Measurements from ENCODE around the gene OR1J1.

The OR1J1 gene, protein sequence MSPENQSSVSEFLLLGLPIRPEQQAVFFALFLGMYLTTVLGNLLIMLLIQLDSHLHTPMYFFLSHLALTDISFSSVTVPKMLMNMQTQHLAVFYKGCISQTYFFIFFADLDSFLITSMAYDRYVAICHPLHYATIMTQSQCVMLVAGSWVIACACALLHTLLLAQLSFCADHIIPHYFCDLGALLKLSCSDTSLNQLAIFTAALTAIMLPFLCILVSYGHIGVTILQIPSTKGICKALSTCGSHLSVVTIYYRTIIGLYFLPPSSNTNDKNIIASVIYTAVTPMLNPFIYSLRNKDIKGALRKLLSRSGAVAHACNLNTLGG

DNA sequence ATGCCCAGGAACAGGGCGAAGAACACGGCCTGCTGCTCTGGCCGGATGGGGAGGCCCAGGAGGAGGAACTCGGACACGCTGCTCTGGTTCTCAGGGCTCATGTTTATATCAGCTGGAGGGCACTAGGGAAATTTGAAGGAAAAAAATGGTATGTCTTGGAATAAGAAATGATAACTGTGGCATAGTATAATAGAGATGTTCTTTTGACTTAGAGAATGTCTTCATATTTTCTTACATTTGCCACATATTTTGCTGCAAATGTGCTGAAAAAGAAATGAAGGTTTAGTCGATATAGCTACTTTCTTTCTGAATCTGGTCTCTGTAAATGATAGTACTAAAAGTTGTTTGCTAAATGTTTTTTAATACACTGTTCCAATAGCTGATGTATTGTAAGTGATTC is at the start of gene OR1J1:
TSS of gene OR1J1 (minus strand) at position 101 of the 400 bp plus-strand sequence. CDS start at position 101, 0 bp downstream.
- DNase-seq, result no peak

DNA sequence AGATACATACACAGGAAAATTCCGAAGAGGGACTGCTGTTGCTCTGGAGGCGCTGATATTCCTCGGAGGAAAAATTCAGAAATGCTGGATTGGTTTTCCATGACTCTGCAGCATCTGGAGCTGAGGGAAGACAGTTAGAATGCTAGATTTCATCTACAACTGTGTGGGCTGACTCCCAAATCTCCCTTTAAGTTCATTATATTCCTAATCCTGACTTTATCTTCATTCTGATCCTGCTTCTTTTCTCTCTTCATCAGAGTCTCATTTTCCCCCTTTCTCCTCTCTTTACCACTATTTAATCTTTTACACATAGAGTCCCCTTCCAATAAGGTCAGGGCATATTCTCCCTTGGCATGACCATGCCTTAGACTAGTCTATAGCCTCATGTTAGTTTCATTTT is 49.5 kb upstream of the OR1J1 start, which contains the start of gene OR1N1:
TSS of gene OR1N1 (minus strand) at position 101 of the 400 bp plus-strand sequence. CDS start at position 101, 0 bp downstream.
- DNase-seq, result no peak

DNA sequence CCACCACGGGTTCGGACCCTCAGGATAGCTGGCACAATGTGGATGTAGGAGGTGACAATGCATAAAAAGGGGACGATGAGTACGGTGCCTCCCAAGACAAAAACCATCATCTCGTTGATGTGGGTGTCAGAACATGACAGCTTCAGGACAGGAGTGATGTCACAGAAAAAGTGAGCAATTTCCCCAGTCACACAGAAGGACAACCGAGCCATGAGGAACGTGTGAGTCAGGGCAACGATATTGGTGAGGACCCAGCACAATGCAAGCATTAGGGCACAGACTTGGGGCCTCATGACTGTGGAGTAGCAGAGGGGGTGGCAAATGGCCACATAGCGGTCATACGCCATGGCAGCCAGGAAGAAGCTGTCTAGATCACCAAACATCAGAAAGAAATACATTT is 48.9 kb upstream of the OR1J1 start:
- no peak for DNase-seq

DNA sequence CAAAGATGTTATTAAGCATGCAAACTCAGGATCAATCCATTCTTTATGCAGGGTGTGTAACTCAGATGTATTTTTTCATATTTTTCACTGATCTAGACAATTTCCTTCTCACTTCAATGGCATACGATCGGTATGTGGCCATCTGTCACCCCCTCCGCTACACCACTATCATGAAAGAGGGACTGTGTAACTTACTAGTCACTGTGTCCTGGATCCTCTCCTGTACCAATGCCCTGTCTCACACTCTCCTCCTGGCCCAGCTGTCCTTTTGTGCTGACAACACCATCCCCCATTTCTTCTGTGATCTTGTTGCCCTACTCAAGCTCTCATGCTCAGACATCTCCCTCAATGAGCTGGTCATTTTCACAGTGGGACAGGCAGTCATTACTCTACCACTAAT is 41.6 kb upstream of the OR1J1 start:
- no peak for DNase-seq

DNA sequence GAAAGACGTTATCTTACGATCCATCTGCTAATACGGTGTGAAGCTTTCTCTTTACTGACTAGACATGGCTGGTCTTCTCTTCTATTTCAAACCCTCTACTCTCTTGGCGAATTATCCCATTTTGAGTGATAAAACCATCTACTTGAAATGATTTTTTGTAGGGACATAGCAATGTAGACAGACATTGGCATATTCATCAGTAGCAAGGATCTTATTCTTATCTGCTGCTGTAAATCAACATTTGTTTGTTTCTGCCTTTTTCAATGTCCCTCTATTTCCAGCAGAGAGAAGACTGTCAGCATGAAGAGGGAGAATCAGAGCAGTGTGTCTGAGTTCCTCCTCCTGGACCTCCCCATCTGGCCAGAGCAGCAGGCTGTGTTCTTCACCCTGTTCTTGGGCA is 41.1 kb upstream of the OR1J1 start, which contains the start of gene OR1J4:
TSS of gene OR1J4 (plus strand) at position 301 of the 400 bp plus-strand sequence. CDS start at position 301, 0 bp downstream.
- no peak for DNase-seq

DNA sequence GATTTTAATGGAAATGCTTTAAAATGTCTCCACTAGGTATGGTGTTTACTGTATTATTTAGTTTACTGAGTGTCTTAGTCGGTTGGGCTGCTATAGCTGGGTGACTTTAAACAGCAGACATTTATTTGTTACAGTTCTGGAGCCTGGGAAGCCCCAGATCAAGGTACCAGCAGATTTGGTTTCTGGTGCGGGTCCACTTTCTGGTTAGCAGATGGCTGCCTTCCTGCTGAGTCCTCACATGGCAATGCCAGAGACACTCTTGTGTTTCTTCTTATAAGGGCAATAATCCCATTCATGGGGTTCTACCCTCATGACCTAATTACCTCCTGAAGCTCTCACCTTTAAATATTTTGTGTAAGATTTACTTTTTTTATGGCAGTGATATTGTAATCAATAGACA is 40.5 kb upstream of the OR1J1 start:
- no peak for DNase-seq

DNA sequence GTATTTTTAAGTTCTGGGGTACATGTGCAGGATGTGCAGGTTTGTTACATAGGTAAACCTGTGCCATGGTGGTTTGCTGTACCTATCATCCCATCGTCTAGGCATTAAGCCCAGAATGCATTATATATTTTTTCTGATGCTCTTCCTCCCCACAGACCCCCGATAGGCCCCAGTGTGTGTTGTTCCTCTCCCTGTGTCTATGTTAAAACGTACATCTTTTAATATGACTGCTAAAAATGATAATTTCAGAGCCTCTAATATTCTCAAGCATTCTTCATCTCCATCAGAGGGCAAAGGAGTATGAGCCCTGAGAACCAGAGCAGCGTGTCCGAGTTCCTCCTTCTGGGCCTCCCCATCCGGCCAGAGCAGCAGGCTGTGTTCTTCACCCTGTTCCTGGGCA is 32.8 kb upstream of the OR1J1 start, which contains the start of gene OR1J2:
TSS of gene OR1J2 (plus strand) at position 301 of the 400 bp plus-strand sequence. CDS start at position 301, 0 bp downstream.
- no peak for DNase-seq

DNA sequence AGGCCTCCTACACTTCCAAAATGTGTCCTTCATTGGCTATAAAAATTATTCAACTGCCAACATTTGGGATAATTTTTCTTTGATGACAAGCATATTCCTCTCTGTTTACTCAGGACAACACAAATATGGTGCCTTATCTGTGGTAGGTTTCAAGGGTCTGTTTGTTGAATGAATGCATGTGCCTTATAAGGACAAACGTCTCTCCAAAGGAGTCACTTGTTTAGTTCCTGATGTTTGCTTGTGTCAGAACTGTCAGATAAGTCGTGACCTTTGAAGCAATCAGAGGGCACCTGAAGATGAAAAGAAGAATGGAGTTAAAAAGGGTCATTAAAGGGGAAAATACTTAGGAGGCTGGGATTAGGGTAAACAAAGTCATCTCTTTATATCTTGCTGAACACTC is 29.2 kb upstream of the OR1J1 start:
- no peak for DNase-seq

DNA sequence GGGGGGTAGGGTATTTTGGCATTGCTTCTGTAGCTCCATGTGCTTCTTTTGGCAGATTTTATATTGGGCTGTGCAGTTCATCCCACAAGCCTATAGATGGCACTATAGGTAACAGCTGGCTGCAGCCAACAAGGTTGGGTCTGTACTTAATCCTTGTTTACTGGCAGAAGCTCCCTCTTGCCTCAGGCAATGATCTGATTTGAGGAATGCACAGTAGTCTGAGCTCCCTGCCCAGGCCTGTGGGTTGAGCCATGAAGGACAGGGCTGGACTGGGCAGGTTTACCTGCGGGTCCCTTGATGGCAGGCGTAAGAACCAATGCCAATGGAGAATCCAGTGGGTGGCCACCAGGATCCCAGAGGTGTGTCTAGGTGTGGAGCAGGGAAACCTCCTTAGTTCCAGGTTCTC is 21.2 kb upstream of the OR1J1 start:
- peak; percentile 50 for DNase-seq

DNA sequence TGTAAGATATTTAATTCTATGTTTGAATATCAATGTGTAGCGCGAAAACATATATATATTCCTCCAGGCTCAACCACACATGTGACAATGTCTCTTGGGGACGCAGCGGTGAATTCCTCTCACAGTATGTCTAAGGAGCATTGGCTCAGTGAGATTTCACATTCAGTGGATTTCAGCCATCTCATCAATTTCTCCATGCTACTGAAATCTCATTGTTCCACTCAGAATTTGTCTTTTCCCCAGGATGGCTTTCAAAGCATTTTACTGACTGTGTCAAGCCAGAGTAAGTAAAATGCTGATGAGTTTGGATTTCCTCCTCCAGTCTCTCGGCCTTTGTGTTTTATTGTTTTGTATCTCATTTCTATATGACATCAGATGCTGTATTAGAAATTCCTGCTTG is 1.3 kb upstream of the OR1J1 start:
- no peak for DNase-seq

DNA sequence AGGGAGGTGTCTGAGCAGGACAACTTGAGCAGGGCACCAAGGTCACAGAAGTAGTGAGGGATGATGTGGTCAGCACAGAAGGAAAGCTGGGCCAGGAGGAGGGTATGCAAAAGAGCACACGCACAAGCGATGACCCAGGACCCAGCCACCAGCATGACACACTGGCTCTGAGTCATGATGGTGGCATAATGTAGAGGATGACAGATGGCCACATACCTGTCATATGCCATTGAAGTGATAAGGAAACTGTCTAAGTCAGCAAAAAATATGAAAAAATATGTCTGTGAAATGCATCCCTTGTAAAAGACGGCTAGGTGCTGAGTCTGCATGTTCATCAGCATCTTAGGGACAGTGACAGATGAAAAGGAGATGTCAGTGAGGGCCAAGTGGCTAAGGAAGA is 380 bp downstream of the OR1J1 start:
- no peak for DNase-seq

DNA sequence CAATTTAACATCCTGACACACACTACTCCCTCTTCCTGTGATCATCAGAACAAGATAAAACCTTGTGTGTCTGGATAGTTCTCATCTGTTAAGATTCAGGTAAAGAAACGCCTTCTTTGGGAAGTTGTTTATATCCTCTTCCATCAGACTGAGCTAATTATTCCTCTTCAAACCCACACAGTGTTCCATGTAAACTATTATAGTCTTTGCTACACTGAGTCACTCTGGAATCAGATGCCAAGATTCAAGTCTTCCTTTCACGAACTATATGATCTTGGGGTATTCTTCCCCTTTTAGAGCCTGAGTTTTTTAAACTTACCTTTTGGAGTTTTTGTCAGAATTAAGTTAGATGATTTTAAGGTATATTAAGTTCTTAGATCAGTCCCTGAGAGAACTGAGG is 2.0 kb downstream of the OR1J1 start:
- DNase-seq, result no peak

DNA sequence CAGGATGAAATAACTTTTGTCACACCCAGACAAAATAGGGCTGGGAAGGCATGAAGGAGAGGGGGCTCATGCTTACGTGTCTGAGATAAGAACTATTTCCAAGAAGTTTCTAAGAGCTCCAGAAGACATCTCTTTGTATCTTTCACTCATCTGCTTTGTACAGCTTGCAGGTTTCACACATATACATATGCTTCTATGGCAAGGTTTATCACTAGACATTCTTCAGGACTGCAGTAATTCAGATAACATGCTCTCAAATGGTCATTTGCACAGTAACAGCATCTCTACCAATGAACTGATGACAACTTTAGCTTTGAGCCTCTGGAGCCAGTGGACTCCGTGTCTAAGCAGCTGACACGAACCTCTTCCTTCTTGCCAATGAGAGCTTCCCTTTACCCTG is 3.2 kb downstream of the OR1J1 start:
- DNase-seq, result no peak

DNA sequence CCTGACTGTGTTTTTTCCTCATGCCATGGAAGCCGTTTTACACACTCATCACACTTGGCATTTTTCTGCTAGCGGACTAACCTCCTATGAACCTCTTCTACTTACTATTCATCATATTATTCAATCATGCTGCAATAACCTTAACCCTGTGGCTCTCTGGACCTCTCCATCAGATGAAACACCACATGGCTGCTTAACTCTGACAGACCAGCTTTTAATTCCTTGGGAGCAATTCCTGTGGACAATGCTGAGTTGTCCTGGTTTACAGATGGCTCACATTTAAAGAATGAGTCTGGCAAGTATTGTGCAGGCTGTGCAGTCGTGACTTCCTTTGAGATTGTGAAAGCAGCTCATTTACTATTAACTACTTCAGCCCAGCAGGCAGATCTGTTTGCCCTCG is 9.0 kb downstream of the OR1J1 start:
- peak; percentile 94 for DNase-seq

DNA sequence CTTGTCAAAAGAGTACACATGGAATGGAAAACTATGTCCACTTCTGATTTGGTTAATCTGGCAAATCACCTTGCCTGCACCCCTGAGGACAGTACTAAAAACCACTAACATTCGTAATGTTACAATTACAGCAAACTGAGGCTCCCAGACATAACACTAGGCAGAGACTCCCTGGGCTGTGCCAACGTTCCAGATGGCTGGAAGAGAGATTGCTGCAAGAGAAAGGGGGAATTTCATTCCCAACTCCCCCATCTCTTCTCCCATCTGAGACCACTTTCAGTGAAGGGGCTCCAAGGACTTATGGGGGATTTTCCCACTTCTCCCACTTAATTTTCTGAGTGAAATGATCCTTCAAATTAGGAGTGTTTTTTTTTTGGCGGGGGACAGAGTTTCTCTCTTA is 11.3 kb downstream of the OR1J1 start:
- DNase-seq, result no peak

DNA sequence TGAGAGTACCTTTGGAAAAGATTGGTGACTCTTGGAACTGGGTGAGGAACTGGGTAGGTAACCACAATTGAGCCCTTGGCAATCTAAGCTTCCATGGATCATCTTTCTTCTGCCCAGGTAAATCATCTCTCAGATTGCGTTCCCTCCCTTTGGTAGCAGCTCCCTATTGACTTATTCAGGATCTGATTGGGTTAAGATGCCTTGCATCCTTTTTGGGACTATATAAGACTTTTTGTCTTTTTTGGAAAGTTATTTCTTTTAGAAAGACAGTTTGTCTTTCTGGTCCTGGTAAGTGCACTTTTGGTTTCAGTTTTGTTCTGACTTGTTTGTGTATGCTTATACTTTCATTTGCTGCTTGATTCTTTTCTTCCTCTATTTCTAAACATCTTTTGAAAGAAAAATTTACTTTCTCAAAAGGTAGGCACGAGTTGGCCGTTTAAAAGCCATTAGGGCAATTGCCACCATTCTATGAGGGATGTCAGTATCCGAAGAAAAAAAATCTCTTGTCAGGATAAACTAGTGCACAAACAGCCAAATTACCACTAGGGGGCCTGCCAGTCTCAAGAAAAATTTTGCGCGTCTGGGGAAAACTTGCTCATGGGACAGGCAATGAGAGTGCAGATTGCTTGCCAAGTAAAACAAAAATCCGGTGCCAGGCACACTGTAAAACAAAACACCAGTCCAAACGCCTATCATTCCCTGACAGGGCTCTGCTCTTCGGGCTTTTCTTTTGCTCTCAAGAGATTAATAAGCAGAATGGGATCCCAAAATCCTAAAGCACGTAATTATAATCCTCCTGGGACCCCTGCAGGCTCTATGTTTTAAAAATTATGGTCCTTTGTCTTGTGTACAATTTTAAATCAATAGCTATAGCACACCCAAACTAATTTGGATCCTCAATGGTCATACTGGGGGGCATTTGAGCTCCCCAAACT is 12.8 kb downstream of the OR1J1 start:
- DNase-seq, result peak; percentile 88

DNA sequence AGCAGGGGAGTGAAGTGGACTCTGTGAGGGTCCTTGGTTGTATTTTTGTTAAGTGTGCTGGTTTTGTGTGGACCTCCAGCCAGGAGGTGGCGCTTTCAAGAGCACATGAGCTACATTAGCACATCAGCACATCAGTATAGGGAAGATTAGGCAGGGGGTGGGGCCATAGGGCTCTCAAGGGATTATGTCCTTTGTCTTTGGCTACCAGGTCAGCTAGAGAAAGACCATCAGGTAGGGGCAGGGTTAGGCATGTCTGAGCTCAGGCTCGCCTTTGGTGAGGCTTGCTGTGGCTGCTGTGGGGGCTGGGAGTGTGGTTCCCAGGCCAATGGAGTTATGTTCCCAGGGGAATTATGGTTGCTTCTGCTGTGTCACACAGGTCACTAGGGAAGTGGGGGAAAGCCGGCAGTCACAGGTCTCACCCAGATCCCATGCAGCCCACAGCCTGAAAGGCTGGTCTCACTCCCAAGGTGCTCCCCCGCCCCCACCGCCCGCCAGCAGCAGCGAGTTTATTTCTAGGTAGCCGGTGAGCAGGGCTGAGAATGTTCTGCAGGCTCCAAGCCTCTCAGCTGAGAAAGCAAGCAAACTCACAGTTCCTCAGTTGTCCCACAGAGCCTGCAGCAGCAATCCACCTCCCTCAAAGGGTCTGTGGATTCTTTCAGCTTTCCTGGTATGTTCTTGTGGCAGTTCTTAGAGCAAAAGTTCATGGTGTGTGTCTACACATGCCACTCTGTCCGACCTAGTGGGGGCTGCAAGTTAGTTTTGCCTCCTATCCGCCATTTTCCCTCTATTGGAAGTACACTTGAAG is 13.7 kb downstream of the OR1J1 start:
- no peak for DNase-seq

DNA sequence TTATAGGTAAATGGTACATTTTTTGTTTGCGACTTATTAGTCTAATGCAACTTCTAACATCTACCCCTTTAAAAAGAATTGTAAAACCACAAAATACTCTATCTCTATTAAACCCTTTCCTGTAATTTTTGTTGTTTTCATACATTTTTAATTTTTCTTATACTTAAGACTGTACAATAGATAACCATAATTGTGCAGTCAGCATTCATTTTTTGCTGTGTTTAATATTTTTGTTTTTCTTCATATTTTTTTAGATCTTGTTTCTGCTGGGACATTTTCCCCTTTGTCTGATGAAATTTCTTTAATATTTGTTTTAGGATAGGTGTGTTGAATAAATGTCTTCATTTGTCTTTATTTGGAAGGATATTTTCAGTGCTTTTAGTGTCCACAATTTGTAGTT is 19.9 kb downstream of the OR1J1 start:
- no peak for DNase-seq

DNA sequence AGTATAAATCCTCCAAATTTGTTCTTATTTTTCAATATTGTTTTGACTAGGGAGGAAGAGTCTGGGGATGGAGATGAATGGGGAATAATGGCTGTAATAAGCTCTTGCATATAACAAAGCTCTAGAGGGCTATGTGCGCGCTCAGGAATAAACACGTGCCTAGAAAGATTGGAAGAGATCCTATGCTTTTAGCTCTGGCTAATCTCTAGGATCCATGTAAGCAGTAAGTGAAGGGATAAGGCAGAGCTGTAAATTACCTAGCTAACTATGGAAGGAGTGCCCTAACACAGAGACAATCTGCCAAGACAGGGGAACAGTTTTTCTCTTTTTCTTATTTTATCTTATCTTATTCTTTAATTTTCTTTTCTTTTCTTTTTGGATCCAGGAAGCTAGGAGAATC is 21.6 kb downstream of the OR1J1 start:
- DNase-seq, result no peak

DNA sequence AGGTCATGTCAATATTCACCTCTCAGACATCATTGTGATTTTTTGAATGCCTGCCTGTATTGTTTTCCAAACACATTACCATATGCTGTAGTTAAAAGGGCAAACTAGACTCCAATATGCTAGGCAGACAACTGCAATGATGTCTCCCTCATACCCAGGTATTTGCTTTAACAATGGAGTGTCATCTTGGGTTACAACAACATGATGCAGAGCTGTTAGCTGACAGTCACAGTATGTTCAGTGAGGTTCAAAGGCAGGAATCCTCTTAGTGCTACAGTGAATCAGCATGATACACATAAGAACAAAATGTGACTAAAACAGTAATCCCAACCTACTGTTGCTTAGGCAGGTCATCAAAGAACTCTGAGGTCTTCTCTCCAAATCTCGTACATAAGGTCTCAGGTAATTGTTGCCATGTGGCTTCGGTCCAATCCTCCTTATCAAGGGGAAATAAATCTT is 24.0 kb downstream of the OR1J1 start:
- DNase-seq, result peak; percentile 40

DNA sequence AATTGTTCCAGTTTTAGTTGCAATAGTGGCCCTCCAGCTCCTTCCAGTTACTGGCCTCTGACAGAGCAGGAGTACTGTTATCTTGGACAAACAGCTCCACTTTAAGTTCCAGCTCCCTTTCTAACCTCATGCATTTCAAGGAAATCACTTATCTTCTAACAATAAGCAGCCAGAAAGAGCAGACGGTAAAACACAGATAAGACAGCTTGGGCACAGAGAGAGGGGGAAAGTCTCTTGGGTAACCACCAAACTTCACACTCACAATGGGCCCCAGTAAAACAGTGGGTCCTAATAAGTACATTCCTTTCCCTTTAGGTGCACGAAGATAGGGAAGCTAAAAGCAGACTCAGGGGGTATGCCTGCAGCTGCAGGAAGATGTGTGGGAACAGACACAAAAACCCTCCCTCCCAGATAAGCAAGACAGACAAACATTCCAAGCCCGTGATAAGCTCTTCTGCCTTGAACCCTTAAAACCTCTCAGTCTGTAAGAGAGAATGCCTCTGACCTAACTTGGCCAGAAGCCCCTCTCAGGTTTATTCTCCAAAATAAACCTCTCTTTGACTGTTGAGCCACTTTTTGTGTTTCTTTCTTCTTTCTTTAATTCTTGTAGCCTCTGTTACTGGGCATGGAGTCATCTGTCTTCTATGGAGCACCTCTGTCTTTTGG is 30.8 kb downstream of the OR1J1 start:
- no peak for DNase-seq

DNA sequence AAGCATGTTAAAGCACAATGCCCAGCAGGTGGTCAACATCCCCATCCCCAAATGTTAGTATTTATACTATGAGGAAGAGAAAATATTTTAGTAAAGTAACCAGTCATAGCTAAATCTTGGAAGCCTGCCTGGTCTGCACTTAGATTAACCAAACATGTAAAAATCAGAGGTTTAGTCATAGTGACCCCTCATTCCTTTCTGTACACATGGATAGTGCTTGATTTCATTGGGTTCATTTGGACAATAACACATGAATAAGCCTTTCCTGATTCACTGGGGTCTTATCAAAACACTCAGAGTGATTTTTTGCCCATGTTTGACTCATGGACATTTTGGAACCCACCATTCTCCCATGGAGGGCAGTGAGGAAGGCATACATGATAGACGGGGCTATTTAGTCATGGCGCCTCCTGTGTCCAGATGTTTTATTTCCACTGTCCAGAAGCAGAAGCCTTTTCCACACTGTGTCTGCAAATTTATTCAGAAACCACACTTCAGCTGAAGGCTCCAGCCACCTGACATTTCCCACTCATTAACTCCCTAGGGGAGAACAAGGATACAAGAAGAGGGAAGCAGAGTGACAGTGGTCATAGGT is 32.5 kb downstream of the OR1J1 start:
- peak; percentile 99 for DNase-seq
